GM21737 (cell line): ENCODE data around the gene GOLGA6L10.
"Not testable (repeated sequence)": the region's sequence is repeated elsewhere in the genome, so short reads cannot be mapped to it uniquely, and the experiment has no call there.

Experiments
- ATAC-seq: cut with Tn5 transposase; IDR thresholded peaks from one replicate; pipeline ENCODE4 v1.9.1; 2021; ENCODE audit warnings: mild to moderate bottlenecking, moderate library complexity; ENCODE audit not compliant: unreplicated experiment

The GOLGA6L10 gene

DNA sequence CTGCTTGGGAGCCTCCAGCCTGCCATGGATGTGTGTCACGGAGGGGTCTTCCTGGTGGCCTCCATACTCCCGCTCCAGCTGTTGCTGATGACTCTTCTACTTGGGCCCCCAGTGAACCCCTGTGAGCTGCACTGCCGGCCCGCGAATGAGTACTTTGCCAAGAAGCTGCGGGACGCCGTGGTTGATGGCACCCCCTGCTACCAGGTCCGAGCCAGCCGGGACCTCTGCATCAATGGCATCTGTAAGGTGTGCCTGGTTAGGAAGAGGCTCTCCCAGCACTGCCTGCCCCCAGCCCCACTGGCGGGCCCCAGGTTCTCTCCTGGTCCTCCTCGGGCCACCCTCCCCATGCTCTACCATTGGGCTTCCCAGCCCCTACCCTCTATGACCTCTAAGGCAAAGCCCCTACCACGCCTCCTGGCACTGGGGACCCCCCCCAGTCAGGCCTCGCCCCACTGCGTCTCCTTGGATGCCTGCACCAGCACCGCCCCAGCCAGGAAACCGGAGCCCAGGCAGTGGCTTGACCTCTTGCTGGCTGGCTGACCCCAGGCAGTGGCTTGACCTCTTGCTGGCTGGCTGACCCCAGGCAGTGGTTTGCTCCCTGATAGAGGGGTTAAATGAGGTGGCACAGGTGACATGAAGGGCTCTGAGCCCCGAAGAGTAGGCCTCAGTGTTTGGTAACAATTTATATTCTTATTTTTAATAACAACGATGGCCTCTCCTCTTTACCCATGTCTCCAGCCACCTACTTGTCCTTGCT lies 29.6 kb downstream of the GOLGA6L10 start:
- ATAC-seq, result not testable (repeated sequence)

DNA sequence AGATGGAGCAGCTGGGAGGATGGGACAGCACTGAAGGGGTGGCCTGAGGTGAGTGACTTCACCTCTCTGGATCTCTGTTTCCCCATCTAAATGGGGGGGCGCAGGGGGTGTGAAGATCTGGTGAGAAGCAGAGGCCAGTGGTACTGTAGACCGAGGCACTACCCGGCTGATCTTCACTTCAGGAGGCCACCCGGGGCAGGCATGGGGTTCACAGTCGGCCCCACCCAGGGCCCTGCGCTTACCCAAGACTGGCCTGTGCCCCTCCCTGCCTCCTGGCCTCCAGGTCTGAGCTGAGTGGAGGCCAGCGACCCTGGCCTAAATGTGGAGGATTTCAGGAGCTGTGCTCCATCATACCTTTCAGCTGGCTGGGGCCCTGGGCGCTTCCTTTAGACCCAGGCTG lies 31.0 kb downstream of the GOLGA6L10 start:
- not testable (repeated sequence) for ATAC-seq

- not testable (repeated sequence) for ATAC-seq
These were observed 31.8 kb downstream of the GOLGA6L10 start for GRCh38 chr15:82317516-82317915.

GRCh38 chr15:82317091-82317489 lies 32.2 kb downstream of the GOLGA6L10 start:
- no peak for ATAC-seq

DNA sequence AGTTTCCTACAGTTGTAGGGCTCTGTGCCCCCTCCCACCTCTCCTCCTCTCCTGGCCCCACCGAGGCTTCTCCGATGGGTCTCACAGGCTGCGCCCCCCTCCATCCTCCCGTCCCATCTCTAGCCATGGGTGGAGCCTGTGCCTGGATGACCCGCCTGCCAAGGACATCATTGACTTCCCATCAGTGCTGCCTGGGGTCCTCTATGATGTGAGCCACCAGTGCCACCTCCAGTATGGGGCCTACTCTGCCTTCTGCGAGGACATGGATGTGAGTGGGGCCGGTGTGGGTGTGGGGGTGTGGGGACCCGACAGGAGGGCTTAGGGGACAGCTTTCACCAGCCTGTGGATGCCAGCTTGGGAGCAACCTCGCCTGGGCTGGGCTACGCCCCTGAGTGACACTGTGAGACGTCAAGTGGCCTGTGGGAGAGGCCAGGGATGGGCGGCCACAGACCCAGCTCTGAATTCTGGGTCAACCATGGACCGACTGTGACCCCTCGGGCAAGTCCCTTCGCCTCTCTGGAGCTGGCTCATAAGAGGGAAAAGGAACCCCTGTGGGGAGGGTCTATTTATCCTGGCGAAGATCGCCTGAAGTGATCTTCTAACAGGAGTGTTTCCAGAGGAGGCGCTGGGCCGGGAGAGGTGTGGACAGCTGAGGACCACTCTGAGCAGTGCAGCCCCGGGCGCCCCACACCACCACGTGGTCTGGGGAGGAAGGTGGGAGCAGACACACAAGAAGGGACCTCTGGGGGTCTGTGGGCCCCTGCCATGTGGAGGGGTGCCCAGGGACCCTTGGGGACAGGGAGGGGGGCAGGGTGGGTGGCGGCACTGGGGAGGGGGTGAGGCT lies 32.8 kb downstream of the GOLGA6L10 start:
- not testable (repeated sequence) for ATAC-seq

DNA sequence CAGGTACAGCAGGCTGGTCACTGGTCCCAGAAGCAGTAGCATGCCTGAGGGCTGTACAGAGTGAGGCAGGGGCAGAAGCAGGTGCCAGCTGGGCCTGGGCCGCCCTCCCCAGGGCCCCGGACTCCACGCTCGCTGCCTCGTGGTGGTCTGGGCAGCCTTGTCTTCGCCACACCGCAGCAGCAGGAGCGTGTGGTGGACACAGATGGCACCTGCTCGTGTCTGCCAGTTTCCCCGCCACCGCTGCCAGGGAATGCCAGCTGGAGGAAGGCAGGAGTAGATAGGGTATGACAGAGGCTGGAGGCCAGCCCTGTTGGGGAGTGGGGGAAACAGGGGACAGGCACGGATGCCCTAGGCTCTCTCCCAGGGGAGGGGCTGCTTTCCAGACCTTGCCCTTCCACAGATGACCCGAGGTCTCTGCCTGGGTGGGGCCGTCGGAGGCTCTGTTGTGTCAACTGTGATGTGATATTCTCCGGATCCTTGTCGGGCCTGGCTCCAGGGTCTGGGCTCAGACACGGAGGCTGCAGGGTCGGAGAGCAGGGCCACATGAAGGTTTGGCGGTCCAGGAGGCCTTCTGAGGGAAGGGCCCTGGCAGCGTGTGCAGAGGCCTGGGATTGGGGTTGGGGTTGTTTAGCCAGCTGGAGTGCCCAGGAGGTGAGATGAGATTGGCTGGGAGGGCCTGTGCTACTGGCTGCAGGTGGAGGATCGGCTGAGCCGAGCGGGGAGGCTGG lies 33.6 kb downstream of the GOLGA6L10 start:
- ATAC-seq, result no peak

DNA sequence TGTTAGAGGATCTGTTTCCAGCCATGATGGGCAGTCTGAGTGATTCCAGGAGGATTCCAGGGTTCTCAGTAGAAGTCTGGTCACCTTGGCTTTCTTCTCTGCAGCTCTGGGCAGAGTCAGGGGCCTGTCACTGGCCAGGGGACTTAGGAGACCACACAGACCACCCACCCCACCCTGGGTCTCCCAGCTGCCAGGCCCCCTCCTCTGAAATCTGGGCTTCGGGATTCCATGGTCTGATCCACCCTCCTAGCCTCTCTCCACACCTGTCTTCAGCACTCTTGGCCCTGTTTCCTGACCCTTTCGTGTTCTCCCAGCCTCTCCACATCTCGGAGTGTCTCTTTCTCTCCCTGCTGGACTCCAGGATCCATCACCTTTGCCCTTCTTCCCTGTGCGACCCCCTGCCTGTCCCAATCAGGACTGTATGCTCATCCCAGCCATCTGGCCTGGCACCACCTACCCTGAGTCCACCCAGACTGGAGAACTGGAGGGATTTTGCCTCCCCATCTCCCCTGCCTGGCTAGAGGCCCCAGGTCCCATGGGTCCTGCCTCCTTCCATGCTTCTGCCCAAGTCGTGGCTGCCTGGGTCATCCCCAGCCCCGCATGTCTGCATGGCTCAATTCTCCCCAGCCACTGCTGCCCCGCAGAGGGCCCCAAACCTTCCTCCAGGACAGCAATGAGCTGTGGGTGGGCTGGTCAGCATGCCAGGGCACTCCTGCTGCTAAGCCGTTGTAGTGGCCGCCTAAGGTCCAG lies 34.3 kb downstream of the GOLGA6L10 start:
- no peak for ATAC-seq

- not testable (repeated sequence) for ATAC-seq
These were observed 35.1 kb downstream of the GOLGA6L10 start for GRCh38 chr15:82313951-82314768.

DNA sequence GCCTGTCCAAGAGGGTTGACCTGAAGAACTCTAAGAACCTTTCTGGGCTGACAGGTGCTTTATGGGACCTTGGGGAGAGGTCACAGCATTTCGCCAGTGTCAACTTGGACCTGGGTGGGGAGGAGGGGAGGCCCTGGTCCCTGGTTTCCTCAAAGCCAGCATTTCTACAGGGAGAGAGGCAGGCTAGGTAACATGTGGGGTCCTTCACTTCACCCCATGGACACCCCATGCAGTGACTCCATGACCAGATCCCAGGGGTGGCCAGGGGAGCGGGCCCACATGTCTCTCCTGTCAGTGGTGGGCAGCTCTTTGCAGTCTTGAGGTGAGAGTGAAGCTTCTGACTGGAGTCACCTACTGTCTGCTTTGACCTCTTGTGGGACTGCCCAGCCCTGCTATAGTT lies 35.8 kb downstream of the GOLGA6L10 start:
- ATAC-seq, result no peak

DNA sequence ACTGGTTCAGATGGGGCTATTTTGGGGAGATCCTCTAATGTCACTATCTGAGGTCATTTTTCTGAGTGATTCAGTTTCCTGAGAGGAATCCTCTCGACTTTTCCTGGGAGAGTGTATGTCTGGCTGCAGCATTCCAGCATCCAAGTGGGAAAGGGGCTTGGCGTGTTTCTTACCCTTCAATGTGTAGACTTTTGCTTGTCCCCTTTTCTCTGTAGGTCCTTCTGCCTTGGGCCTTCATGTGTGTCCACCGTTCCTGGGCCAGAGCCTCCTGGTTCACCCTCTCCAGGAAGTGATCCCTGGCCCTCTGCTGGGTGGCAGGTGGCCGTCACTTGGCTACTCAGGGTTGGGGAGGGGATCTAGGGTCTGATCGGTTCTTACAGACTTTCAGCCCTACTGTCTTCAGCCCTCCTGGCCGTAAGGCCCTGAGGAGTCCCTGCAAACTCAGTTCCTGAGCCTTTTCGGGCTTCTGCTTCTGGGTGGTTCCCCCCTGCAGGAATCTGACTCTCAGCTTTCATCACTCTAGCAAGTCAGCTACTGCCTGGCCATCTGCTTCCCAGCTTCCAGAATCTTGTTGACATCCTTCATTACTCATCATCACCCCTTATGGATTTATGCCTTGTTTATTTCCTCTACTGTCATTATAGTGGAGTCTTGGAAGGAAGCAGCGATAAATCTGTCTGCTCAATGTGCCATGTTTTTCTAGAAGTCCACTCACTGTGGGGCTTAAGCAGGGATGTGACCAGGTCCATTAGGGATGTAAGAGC lies 36.5 kb downstream of the GOLGA6L10 start:
- ATAC-seq, result no peak

GRCh38 chr15:82311321-82311720 lies 38.0 kb downstream of the GOLGA6L10 start:
- ATAC-seq, result not testable (repeated sequence)

GRCh38 chr15:82309802-82310201 lies 39.5 kb downstream of the GOLGA6L10 start:
- ATAC-seq, result no peak

DNA sequence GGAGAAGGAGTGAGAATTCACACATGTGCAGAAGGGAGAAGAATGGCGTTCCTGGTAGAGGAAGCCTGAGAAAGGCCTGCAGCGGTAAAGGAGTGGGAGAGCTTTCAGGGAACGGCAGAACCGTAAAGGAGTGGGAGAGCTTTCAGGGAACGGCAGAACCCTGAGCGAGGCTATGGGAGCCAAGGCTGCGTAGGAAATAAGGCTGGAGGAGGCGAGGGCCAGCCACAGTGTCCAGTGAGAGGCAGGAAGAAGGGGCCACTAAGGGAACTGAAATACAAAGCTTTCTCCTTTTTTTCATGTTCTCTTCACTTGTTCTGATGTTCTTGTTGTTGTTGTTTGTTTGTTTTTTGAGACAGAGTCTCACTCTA lies 41.6 kb downstream of the GOLGA6L10 start:
- ATAC-seq, result no peak

- ATAC-seq, result no peak
These were observed 42.2 kb downstream of the GOLGA6L10 start for GRCh38 chr15:82306791-82307713.

- no peak for ATAC-seq
These were observed 43.6 kb downstream of the GOLGA6L10 start for GRCh38 chr15:82305621-82306048.

GRCh38 chr15:82304778-82305090 lies 44.5 kb downstream of the GOLGA6L10 start:
- no peak for ATAC-seq

- ATAC-seq, result no peak
These were observed 45.1 kb downstream of the GOLGA6L10 start for GRCh38 chr15:82303956-82304777.
